ENCODE results near the gene FAM13A. TPM values are rescaled to one million over a fixed set of nuclear protein-coding genes. Genes with fewer than 3 reads are reported as not detected.

FAM13A gene
- total RNA-seq, 1 donor from 2014 or later: 13.2 TPM

- no peaks in the 10 kb centered on the region for H3K4me1 ChIP-seq
- no peaks in the 10 kb centered on the region for H3K9me3 ChIP-seq
- H3K36me3 ChIP-seq: no peaks in the 10 kb centered on the region
- H3K27me3 ChIP-seq: no peaks in the 10 kb centered on the region
- no peak overlapping the region for H3K27ac ChIP-seq
- H3K4me3 ChIP-seq: no peak overlapping the region
- DNase-seq (ENCODE audit: low spot score in 2 of 2): no peak
- TF ChIP-seq, protein P1, sequence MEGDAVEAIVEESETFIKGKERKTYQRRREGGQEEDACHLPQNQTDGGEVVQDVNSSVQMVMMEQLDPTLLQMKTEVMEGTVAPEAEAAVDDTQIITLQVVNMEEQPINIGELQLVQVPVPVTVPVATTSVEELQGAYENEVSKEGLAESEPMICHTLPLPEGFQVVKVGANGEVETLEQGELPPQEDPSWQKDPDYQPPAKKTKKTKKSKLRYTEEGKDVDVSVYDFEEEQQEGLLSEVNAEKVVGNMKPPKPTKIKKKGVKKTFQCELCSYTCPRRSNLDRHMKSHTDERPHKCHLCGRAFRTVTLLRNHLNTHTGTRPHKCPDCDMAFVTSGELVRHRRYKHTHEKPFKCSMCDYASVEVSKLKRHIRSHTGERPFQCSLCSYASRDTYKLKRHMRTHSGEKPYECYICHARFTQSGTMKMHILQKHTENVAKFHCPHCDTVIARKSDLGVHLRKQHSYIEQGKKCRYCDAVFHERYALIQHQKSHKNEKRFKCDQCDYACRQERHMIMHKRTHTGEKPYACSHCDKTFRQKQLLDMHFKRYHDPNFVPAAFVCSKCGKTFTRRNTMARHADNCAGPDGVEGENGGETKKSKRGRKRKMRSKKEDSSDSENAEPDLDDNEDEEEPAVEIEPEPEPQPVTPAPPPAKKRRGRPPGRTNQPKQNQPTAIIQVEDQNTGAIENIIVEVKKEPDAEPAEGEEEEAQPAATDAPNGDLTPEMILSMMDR (IDR thresholded peaks at IDR 0.05): no peak
- intact Hi-C loops (cut with DNase I): no loop called here
Measured at GRCh38 chr4:88866862-88867550, 190.0 kb downstream of the FAM13A start.

- no peak for DNase-seq (ENCODE audit: low spot score in 2 of 2)
- Histone ChIP-seq H3K27me3 (no peaks in the 10 kb centered on the region), H3K27ac (no peak overlapping the region), H3K9me3 (no peaks in the 10 kb centered on the region), H3K36me3 (no peaks in the 10 kb centered on the region), H3K4me3 (no peak overlapping the region), H3K4me1 (no peaks in the 10 kb centered on the region)
- intact Hi-C loops (cut with DNase I): no loop called here
- TF ChIP-seq, protein P1 (IDR thresholded peaks at IDR 0.05): no peak
Measured at GRCh38 chr4:88865466-88865865, 191.5 kb downstream of the FAM13A start.

DNA sequence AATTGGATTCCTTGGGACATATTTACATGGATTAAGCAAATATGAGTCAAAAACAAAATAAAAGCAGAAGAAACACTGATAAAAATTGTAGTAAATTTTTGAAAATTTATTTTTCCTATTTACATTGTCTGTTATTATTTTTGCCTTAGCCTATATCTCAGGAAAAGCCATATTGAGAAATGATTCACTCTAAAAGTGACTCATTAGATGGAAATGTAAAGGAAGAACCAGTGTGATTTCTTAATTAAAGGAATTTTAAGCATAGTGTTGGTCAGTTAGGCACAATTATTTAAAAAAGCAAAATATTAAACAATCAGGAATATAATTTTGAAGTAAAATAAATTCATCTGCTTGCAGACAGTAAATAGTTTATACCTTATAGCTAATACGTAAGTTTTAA is 191.9 kb downstream of the FAM13A start:
- no peak overlapping the region for H3K27ac ChIP-seq
- TF ChIP-seq, protein P1 (IDR thresholded peaks at IDR 0.05): no peak
- H3K9me3 ChIP-seq: no peaks in the 10 kb centered on the region
- no peaks in the 10 kb centered on the region for H3K4me1 ChIP-seq
- intact Hi-C loops (cut with DNase I): no loop called here
- DNase-seq (ENCODE audit: low spot score in 2 of 2): no peak
- H3K4me3 ChIP-seq: no peak overlapping the region
- H3K27me3 ChIP-seq: no peaks in the 10 kb centered on the region
- H3K36me3 ChIP-seq: no peaks in the 10 kb centered on the region

GRCh38 chr4:88860586-88860985 is 196.4 kb downstream of the FAM13A start:
- no peaks in the 10 kb centered on the region for H3K36me3 ChIP-seq
- no peaks in the 10 kb centered on the region for H3K9me3 ChIP-seq
- no peak for DNase-seq (ENCODE audit: low spot score in 2 of 2)
- H3K4me3 ChIP-seq: no peak overlapping the region
- H3K27me3 ChIP-seq: no peaks in the 10 kb centered on the region
- H3K4me1 ChIP-seq: no peaks in the 10 kb centered on the region
- intact Hi-C loops (cut with DNase I): no loop called here
- H3K27ac ChIP-seq: no peak overlapping the region
- TF ChIP-seq, protein P1 (IDR thresholded peaks at IDR 0.05): no peak

GRCh38 chr4:88859191-88859812 is 197.7 kb downstream of the FAM13A start:
- no peaks in the 10 kb centered on the region for H3K4me1 ChIP-seq
- DNase-seq (ENCODE audit: low spot score in 2 of 2): no peak
- TF ChIP-seq, protein P1 (IDR thresholded peaks at IDR 0.05): no peak
- H3K27me3 ChIP-seq: no peaks in the 10 kb centered on the region
- H3K27ac ChIP-seq: no peak overlapping the region
- H3K36me3 ChIP-seq: no peaks in the 10 kb centered on the region
- H3K9me3 ChIP-seq: no peaks in the 10 kb centered on the region
- no peak overlapping the region for H3K4me3 ChIP-seq
- intact Hi-C loops (cut with DNase I): no loop called here

All from ascending aorta (tissue), 2 donors.